HG03066 (cell line): Measurements from ENCODE around the gene HSDL2.
"Not testable (repeated sequence)": the region's sequence is repeated elsewhere in the genome, so short reads cannot be mapped to it uniquely, and the experiment has no call there.

ENCODE experiments used
- ATAC-seq: cut with Tn5 transposase; IDR thresholded peaks from one replicate; pipeline ENCODE4 v1.9.1; 2021; ENCODE audit warnings: low read depth; ENCODE audit not compliant: unreplicated experiment

The HSDL2 gene

DNA sequence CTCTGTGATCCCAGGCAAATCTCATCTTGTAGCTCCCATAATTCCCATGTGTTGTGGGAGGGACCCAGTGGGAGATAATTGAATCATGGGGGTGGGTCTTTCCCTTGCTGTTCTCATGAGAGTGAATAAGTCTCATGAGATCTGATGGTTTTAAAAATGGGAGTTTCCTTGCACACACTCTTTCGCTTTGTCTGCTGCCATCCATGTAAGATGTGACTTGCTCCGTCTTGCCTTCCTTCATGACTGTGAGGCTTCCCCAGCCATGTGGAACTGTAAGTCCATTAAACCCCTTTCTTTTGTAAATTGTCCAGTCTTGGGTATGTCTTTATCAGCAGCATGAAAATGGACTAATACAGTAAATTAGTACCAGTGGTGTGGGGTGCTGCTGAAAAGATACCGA, 14.7 kb upstream of the HSDL2 start:
- ATAC-seq, result not testable (repeated sequence)

DNA sequence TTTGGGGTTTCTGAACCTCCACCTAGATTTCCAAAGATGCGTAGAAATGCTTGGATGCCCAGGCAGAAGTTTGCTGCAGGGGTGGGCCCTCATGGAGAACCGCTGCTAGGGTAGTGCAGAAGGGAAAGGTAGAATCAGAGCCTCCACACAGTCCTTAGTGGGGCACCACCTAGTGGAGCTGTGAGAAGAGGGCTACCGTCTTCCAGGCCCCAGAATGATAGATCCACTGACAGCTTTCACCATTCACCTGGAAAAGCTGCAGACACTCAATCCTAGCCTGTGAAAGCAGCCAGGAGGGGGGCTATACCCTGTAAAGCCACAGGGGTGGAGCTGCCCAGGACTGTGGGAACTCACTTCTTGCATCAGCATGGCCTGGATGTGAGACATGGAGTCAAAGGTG, 13.3 kb upstream of the HSDL2 start:
- ATAC-seq, result no peak

DNA sequence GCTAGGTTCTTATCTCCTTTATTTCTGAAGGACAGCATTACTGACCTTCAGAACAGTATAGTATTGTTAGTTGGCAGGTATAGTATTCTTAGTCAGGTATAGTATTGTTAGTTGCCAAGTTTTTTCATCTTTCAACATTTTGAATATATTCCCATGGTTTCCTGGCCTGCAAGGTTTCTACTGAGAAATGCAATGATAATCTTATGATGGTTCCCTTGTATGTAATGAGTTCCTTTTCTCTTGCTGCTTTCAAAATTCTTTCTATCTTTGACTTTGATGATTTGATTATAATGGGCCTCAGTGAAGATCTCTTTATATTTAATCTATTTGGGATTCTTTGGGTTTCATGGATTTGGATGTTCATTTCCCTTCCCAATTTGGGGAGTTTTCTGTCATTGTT, 12.4 kb upstream of the HSDL2 start:
- no peak for ATAC-seq

DNA sequence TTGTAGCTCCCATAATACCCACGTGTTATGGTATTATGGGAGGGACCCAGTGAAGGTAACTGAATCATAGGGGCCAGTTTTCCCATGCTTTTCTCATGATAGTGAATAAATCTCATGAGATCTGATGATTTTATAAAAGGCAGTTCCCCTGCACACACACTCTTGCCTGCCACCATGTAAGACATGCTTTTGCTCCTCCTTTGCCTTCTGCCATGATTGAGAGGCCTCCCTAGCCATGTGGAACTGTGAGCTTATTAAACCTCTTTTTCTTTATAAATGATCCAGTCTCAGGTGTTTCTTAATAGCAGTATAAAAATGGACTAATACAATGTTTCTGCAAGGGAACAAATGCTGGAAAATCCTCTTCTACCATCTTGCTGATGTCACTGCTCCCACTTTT, 10.1 kb upstream of the HSDL2 start:
- no peak for ATAC-seq

DNA sequence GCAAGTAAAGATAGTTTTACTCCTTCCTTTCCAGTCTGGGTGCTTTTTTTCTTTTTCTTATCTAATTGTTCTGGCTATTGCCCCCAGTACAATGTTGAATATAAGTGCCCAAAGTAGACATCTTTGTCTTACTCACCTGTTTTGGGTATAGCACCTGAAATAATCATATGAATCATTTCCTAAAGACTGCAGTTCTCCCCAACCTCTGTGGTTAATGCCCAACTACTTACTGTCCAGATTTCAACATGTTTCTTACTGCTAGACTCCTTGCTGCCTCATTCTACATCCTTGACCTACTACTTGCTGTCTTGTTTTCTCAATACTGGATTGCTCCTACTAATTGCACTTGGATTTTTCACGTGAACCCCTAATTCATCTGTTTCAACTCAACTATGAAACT, 8.8 kb upstream of the HSDL2 start:
- ATAC-seq, result no peak

DNA sequence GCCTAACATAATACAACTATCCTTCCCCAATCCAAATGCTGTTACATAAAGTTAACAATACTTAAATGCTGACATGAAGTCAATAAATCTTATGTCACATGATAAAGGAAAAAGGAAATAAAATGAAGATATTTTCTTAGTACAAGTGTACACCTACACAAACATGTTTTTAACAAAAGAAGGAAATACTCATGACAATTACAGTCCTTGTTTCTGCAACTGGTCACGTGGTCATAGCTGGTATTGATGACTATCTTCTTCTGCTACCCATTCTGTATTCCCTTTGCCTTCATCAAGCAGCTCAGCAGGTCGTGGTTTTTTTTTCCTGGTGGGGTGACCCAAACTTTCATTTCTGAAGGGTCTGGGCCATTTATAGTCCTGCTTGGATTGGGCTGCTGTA, 6.2 kb upstream of the HSDL2 start:
- not testable (repeated sequence) for ATAC-seq

DNA sequence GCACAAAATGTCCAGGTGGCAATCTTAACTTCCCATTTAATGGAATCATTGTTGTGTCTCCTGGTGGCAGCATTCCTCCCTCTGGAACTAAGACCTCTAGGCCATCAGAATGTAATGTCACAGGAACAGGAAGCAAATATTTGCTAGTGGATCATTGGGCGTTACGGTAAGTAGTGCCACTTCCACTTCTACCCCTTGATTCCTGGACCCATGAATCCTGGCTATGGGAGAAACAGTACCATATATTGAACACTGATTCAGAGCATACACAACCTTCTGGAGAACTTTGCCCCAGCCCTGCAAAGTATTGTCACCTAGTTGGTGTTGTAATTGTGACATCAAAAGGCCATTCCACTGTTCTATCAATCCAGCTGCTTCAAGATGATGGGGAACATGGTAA, 5.7 kb upstream of the HSDL2 start:
- ATAC-seq, result not testable (repeated sequence)

DNA sequence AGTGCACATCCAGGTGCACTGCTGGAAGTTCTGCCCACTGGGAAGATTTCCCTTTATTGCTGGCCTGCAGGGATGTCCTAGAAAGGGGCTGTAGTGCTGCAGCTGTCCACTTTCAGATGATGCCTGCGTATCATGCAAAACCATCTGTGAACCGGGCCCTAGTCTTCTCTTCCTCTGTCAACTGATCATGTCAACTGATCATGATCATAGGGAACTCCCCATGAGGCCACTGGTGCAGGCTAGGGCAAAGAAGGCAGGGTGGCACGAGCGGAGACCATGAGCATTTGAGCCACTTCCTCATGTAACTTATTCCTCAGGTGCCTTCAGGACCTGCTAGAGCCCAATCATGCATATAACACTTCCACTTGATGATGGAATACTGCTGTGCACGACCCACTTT, 4.5 kb upstream of the HSDL2 start:
- no peak for ATAC-seq

DNA sequence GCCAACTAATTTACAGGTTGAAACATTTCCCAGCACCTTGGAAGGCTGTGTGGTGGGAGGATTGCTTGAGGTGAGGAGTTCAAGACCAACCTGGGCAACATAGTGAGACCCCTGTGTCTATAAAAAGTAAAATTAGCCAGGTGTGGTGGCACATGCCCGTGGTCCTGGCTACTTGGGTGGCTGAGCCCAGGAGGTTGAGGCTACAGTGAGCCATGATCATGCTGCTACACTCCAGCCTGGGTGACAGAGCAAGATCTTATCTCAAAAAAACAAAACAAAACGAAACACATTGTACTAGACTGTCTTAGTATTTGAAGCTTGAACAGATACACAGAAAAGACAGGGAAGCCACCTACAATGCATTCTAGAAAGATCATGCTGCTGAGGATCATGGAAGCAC, 2.8 kb upstream of the HSDL2 start:
- ATAC-seq, result no peak

DNA sequence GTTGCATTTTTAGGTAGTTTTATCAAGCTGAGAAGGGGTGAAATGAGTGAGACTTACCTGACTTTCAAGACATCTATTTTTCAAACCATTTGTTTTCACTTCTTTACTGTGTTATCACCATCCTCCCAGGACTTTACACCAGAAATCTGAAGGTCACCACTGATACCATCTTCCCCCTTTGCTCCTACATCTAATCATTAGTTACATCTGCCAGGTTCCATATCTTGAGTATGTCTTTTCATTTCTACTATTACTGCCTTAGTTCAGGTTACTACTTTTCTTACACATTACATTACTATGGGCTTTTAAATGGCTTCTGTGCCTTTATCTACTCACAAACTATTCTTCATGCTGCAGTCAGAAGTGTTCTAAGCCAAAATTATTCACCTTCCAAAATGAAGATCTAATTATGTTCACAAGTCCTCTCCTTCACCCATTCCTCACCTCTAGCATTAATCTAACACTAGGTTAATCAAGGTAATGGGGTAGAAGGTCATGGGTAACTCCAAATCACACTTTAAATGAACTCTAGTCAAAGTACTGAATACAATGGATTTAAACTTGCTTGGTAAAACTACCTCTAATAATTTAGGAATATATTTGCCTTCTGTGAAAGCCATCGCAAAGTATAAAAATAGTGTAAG, 2.1 kb upstream of the HSDL2 start:
- no peak for ATAC-seq

DNA sequence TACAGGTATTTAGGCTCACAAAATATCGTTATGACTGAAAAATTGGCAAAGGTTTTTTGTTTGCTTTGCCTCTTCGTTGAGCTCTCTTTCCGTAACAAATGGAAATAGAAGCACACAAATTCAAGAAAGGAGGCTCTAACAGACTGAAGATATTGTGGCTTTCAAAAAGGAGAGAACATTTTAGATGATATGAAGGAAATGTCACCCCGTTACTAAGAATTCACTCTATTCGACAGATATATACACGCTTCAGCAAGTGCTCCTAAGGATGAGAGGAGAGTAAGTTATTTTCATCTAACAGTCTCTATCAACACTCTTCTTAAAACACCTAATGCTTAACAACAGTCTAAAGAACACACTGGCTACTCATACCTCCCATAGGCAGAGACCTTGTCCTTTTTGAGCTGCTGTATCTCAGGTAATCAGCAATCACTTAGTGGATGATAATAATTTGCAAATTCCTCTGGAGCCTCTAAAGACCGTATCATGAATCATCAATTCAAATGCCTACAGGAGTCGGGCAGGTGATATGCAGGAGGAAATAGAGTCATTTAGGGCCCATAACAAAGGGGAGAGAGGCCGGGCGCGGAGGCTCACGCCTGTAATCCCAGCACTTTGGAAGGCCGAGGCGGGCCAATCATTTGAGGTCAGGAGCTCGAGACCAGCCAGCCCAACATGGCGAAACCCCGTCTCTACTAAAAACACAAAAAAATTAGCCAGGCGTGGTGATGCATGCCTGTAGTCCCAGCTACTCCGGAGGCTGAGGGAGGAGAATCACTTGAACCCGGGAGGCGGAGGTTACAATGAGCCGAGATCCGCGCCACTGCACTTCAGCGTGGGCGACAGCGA, 1.4 kb upstream of the HSDL2 start:
- peak; percentile 10 for ATAC-seq

DNA sequence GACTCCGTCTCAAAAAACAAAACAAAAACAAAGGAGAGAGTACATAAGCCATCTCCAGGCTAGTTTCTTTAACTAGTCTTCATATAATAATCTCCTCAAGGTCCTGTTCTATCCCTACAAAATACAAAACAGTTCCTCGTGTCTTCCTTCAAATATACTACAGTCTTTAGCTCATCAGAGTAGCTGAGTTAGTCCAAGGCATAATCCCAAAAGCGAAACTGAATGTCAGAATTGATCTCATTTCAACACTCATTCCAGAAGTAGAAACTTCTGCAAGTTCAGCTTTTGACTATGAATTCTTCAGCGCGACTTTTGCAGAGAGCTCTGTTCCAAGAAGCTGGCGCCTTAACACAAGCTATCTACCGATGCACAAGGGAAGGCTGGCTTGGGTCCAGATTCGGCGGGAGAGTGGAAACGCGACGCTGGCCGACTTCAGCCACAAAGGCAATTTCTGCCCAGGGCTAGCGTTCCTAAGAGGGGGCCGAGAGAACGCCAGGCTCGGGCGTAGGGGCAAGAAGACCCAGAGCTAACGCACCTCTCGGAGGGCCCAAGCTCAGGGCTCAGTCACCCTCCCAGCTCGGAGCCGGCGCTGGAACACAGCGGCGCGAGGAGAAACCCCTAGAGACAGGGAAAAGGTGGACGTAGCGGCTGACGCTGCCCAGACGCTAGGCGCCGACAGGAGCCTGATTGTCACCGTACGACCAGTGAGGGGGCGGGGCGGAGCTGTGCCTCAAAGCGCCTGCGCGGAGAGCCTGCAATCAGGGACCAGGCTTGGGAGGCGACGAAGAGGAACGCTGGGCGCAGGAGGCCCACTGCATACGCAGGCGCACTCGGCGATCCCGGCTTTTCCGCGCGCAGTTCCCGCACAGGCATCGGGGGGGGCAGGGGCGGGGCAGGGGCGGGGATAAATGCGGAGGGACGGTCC, 469 bp upstream of the HSDL2 start:
- ATAC-seq, result peak; percentile 81

DNA sequence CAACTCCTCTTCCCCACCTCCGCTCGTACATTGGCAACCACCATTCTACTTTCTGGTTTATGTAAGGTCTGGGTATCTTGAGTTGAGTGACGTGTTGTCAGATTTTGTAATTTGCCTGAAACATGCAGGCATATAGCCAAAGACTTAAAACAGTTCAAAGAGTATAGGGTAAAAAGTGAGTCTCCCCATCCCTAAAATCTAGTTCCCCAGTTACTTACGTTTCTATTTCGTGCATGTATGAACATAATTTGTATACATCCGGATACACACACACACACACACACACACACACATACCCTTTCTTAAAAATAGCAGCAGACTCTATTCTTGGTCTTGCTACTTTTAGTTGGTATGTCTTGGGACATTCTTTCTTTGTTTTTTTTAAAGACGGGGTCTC, 915 bp downstream of the HSDL2 start:
- ATAC-seq, result no peak

DNA sequence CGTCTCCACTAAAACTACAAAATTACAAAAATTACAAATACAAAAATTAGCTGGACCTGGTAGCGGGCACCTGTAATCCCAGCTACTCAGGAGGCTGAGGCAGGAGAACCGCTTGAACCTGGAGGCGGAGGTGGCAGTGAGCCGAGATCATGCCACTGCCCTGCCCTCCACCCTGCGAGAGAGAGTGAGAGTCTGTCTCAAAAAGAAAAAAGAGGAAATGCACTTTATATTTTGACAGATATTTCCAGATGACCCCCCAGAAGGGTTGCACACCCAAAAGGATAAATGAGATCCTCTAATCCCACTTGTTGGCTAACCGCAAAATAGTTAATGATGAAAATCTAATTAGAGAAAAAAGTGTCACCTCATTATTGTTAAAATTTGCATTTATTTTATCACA, 2.2 kb downstream of the HSDL2 start:
- ATAC-seq, result no peak

DNA sequence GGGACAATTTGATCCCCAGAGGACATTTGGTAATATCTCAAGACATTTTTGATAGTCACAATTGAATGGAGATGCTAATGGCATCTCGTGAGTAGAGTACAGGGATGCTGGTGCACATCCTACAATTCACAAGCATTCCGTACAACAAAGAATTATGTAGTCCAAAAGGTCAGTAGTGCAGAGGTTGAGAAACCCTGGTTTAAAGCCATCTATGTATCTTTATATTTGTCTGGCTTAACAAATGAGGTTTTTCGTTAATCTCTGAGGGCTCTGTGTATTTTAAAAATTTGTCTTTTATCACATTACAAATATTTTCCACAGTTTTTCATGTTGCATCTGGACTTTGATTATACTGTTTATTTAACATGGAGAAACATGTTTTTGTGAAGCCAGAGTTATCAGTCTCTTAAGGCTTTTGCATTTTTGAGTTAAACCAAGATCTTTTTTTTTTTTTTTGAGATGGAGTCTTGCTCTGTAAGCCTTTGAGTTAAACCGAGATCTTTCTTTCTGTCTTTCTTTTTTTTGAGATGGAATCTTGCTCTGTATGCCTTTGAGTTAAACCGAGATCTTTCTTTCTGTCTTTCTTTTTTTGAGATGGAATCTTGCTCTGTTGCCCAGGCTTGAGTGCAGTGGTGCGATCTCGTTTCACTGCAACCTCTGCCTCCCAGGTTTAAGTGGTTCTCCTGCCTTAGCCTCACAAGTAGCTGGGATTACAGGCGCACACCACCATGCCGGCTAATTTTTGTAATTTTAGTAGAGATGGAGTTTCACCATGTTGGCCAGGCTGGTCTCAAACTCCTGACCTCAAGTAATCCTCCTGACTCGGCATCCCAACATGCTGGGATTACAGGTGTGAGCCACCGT, 2.8 kb downstream of the HSDL2 start:
- ATAC-seq, result no peak

DNA sequence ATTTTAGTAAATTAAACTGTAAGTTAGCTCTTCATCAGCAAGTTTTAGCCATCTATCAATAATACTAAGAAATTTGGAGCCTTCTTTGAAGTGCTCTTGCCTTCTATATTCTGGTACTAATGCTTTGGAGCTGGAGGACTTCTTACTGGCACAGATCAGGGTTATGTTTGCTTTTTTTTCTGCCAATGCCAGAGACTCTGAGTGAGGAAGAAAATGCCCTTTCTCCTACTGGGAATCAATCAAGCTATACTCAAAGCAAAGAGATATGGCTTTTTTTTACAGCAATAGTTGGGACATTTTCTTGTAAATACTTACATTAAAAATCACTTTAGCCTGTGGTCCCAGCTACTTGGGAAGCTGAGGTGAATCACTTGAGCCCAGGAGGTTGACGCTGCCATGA, 4.3 kb downstream of the HSDL2 start:
- no peak for ATAC-seq

DNA sequence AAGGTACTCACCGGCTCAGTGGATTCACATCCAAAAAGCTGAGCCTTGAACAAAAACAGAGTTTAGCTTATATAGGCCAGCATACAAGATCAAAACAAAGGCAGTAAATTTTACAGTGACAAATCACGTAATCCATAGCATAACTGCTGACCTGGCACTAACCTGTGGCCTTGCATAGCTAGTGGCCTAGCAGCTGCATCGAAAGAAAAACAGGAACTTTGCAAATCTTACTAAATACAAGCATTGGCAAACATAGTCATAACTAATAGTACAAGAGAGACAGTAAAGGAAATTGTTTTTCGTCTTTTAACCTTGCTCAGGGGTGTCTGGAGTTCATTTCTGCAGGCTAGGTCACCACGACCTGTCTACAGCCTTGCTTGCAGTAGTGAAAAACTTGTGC, 4.8 kb downstream of the HSDL2 start:
- ATAC-seq, result no peak

DNA sequence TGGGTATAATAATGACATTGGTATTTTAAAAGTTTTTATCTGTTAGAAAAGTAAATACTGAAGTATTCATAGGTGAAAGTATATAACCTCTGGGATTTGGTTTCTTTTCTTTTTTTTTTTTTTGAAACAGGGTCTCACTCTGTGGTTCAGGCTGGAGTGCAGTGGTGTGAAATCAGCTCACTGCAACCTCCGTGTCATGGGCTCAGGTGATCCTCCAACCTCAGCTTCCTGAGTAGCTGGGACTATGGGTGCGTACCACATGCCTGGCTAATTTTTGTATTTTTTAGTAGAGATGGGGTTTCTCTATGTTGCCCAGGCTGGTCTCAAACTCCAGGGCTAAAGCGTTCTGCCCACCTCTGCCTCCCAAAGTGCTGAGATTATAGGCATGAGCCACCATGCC, 7.2 kb downstream of the HSDL2 start:
- no peak for ATAC-seq

DNA sequence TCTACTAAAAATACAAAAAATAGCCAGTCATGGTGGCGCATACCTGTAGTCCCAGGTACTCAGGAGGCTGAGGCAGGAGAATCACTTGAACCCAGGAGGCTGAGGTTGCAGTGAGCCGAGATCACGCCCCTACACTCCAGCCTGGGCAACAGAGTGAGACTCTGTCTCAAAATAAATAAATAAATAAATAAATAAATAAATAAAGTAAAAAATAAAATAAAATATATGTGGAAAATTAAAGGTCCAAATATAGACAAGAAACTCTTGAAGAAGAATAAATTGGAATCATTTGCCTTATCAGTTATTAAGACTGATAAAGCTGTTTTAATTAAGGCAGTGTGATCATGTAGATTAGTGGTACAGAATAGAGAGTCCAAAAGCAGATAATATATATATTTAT, 10.0 kb downstream of the HSDL2 start:
- not testable (repeated sequence) for ATAC-seq

DNA sequence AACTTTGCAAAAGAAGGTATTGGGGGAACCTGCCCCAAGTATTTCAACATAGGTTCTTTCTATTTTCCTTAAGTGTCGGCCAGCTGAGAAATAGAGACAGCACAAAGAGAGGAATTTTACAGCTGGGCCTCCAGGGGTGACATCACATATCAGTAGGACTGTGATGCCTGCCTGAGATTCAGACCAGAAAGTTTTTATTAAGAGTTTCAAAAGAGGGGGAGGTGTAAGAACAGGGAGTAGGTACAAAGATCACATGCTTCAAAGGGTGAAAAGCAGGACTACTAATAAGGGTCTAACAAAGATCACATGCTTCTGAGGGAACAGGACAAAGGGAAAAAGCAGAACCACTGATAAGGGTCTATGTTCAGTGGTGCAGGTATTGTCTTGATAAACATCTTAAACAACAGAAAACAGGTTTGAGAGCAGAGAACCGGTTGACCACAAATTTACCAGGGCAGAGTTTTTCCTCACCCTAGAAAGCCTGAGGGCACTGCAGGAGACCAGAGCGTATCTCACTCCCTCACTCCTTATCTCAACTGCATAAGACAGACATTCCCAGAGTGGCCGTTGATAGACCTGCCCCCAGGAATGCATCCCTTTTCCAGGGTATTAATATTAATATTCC, 12.1 kb downstream of the HSDL2 start:
- ATAC-seq, result not testable (repeated sequence)
